ENCODE measurements around the gene PLCXD3.

Gene PLCXD3

GRCh38 chr5:41356786-41357185 lies 153.6 kb downstream of the PLCXD3 start:
- no peaks in the 10 kb centered on the region for H3K9me3 ChIP-seq (ENCODE audit: control insufficient read depth, insufficient read depth, low read depth, low read length)
- H3K36me3 ChIP-seq (ENCODE audit: control insufficient read depth in 2 of 2, insufficient read depth in 1 of 2, low read length in 2 of 2): no peaks in the 10 kb centered on the region
- H3K4me3 ChIP-seq (ENCODE audit: low read depth, low read length): no peak overlapping the region
- H3K27ac ChIP-seq (ENCODE audit: extremely low read depth, low read depth, low read length): no peak overlapping the region
- CTCF ChIA-PET: no interaction called here
- TF ChIP-seq MEIS1 (CRISPR knock-in tag; IDR thresholded peaks at IDR 0.05; ENCODE audit: borderline replicate concordance): no peak
- no peak for TF ChIP-seq ZNF311 (tag by site-specific recombination; IDR thresholded peaks at IDR 0.05; ENCODE audit: borderline replicate concordance)
- TF ChIP-seq ZNF341 (tag by site-specific recombination; IDR thresholded peaks at IDR 0.05; ENCODE audit: low read depth): no peak
- POLR2A ChIA-PET: no interaction called here
- H3K4me1 ChIP-seq (ENCODE audit: control insufficient read depth, insufficient read depth, low read length): no peaks in the 10 kb centered on the region

- no peaks in the 10 kb centered on the region for H3K9me3 ChIP-seq (ENCODE audit: control insufficient read depth, insufficient read depth, low read depth, low read length)
- H3K4me1 ChIP-seq (ENCODE audit: control insufficient read depth, insufficient read depth, low read length): no peaks in the 10 kb centered on the region
- H3K4me3 ChIP-seq (ENCODE audit: low read depth, low read length): no peak overlapping the region
- no peak overlapping the region for H3K27ac ChIP-seq (ENCODE audit: extremely low read depth, low read depth, low read length)
- no peak for TF ChIP-seq ZSCAN30 (tag by site-specific recombination; IDR thresholded peaks at IDR 0.05)
- no peak for TF ChIP-seq MEIS1 (CRISPR knock-in tag; IDR thresholded peaks at IDR 0.05; ENCODE audit: borderline replicate concordance)
- TF ChIP-seq BCL11B (tag by site-specific recombination; IDR thresholded peaks at IDR 0.05; ENCODE audit: low read depth): no peak
- no peak for TF ChIP-seq ZNF211 (tag by site-specific recombination; IDR thresholded peaks at IDR 0.05; ENCODE audit: low read depth)
- TF ChIP-seq ZNF37A (tag by site-specific recombination; IDR thresholded peaks at IDR 0.05): no peak
- TF ChIP-seq ZNF548 (tag by site-specific recombination; IDR thresholded peaks at IDR 0.05): no peak
- no peak for TF ChIP-seq OVOL3 (tag by site-specific recombination; IDR thresholded peaks at IDR 0.05)
- no peak for TF ChIP-seq ZNF280D (tag by site-specific recombination; IDR thresholded peaks at IDR 0.05)
- no peak for TF ChIP-seq ZNF391 (tag by site-specific recombination; IDR thresholded peaks at IDR 0.05; ENCODE audit: borderline replicate concordance, low read depth)
- TF ChIP-seq ZBTB8A (tag by site-specific recombination; IDR thresholded peaks at IDR 0.05): no peak
- TF ChIP-seq ZNF501 (tag by site-specific recombination; IDR thresholded peaks at IDR 0.05): no peak
- TF ChIP-seq SP7 (tag by site-specific recombination; IDR thresholded peaks at IDR 0.05): no peak
- no peak for TF ChIP-seq ZNF426 (tag by site-specific recombination; IDR thresholded peaks at IDR 0.05)
- no peak for TF ChIP-seq ZNF354C (tag by site-specific recombination; IDR thresholded peaks at IDR 0.05; ENCODE audit: borderline replicate concordance, low read depth)
- no peak for TF ChIP-seq ZNF488 (tag by site-specific recombination; IDR thresholded peaks at IDR 0.05)
- no peak for TF ChIP-seq WT1 (tag by site-specific recombination; IDR thresholded peaks at IDR 0.05)
- CTCF ChIA-PET: no interaction called here
- H3K36me3 ChIP-seq (ENCODE audit: control insufficient read depth in 2 of 2, insufficient read depth in 1 of 2, low read length in 2 of 2): no peaks in the 10 kb centered on the region
- POLR2A ChIA-PET: no interaction called here
Observed at GRCh38 chr5:41349846-41350245, 160.6 kb downstream of the PLCXD3 start.

- ChIA-PET POLR2A (no interaction called here), CTCF (interaction anchor here (1.0 kb wide), 1 partner anchor 45 kb away, joined by 3 read pairs; no protein-coding TSS in a partner anchor)
- no peak overlapping the region for H3K4me3 ChIP-seq (ENCODE audit: low read depth, low read length)
- H3K36me3 ChIP-seq (ENCODE audit: control insufficient read depth in 2 of 2, insufficient read depth in 1 of 2, low read length in 2 of 2): no peaks in the 10 kb centered on the region
- no peaks in the 10 kb centered on the region for H3K4me1 ChIP-seq (ENCODE audit: control insufficient read depth, insufficient read depth, low read length)
- no peak overlapping the region for H3K27ac ChIP-seq (ENCODE audit: extremely low read depth, low read depth, low read length)
- H3K9me3 ChIP-seq (ENCODE audit: control insufficient read depth, insufficient read depth, low read depth, low read length): no peaks in the 10 kb centered on the region
- no peak for TF ChIP-seq PATZ1 (tag by site-specific recombination; IDR thresholded peaks at IDR 0.05)
- no peak for TF ChIP-seq IKZF3 (tag by site-specific recombination; IDR thresholded peaks at IDR 0.05)
- no peak for TF ChIP-seq ZNF239 (tag by site-specific recombination; IDR thresholded peaks at IDR 0.05)
- TF ChIP-seq ZNF596 (tag by site-specific recombination; IDR thresholded peaks at IDR 0.05): no peak
- TF ChIP-seq GLI4 (tag by site-specific recombination; IDR thresholded peaks at IDR 0.05): no peak
- no peak for TF ChIP-seq ZNF391 (tag by site-specific recombination; IDR thresholded peaks at IDR 0.05; ENCODE audit: borderline replicate concordance, low read depth)
- TF ChIP-seq ZNF610 (tag by site-specific recombination; IDR thresholded peaks at IDR 0.05; ENCODE audit: borderline replicate concordance): no peak
- TF ChIP-seq ZBTB21 (tag by site-specific recombination; IDR thresholded peaks at IDR 0.05): no peak
Observed at GRCh38 chr5:41347569-41347968, 162.8 kb downstream of the PLCXD3 start.

Measured in HEK293 (cell line).